Karpas-422 (cell line): ENCODE results near the gene SMPD1. TPM values are rescaled to one million over a fixed set of nuclear protein-coding genes. Genes with fewer than 3 reads are reported as not detected.

Experiments
- DNase-seq: peaks from one replicate; pipeline ENCODE4 v3.0.0-alpha.2; 2015
- H2AFZ ChIP-seq: fragments of 200-600 bp; sonication (generic); 2 replicates; pipeline ENCODE4 v1.6.1; 2014; ENCODE audit warnings: antibody characterized with exemption, low read length, mixed read lengths
- H3K27ac ChIP-seq: fragments of 200-600 bp; sonication (generic); 2 replicates; pipeline ENCODE4 v1.5.1; 2014; ENCODE audit warnings: mild to moderate bottlenecking, low read length, moderate library complexity
- H3K27me3 ChIP-seq: fragments of 200-600 bp; sonication (generic); 2 replicates; pipeline ENCODE4 v1.6.1; 2014; ENCODE audit warnings: low read length, mixed read lengths
- H3K36me3 ChIP-seq: fragments of 200-600 bp; sonication (generic); 2 replicates; pipeline ENCODE4 v1.6.1; 2014; ENCODE audit warnings: low read length, mixed read lengths; ENCODE audit not compliant: insufficient read depth
- H3K4me1 ChIP-seq: fragments of 200-600 bp; sonication (generic); 2 replicates; pipeline ENCODE4 v1.6.1; 2014; ENCODE audit warnings: mild to moderate bottlenecking, low read length, mixed read lengths
- H3K4me2 ChIP-seq: fragments of 200-600 bp; sonication (generic); 2 replicates; pipeline ENCODE4 v1.6.1; 2014; ENCODE audit warnings: low read length, low read depth, mild to moderate bottlenecking; ENCODE audit not compliant: poor library complexity, severe bottlenecking
- H3K4me3 ChIP-seq: fragments of 200-600 bp; sonication (generic); 2 replicates; pipeline ENCODE4 v1.5.1; 2014; ENCODE audit warnings: mild to moderate bottlenecking, antibody characterized with exemption, low read length, mixed read lengths
- H3K79me2 ChIP-seq: fragments of 200-600 bp; sonication (generic); 2 replicates; pipeline ENCODE4 v1.6.1; 2014; ENCODE audit warnings: mild to moderate bottlenecking, low read length, mixed read lengths
- H3K9ac ChIP-seq: fragments of 200-600 bp; sonication (generic); 2 replicates; pipeline ENCODE4 v1.6.0; 2014; ENCODE audit warnings: low read length
- H3K9me2 ChIP-seq: fragments of 200-600 bp; sonication (generic), shearing (Covaris generic); replicated peaks from 2 replicates; pipeline ENCODE4 v1.6.0; 2014; ENCODE audit warnings: mild to moderate bottlenecking, low read length, moderate library complexity; ENCODE audit not compliant: insufficient read depth
- H3K9me3 ChIP-seq: fragments of 300-700, 200-600 bp; sonication (generic); 2 replicates; pipeline ENCODE4 v1.6.1; 2014; ENCODE audit warnings: low read length, mixed read lengths
- H4K20me1 ChIP-seq: fragments of 200-600 bp; sonication (generic); 2 replicates; pipeline ENCODE4 v1.6.1; 2014; ENCODE audit warnings: mild to moderate bottlenecking, antibody characterized with exemption, low read length, low read depth; ENCODE audit not compliant: insufficient read depth
- total RNA-seq: library from RNA; depleted of rRNA; stranded (reverse); fragments of >200 nt; shearing (Covaris generic); gene quantifications from 2 replicates; pipeline ENCODE4 v1.2.3, GENCODE V29; 2014; ENCODE audit warnings: low replicate concordance

The SMPD1 gene
- total RNA-seq, 1 experiment from 2014 or later: 2.3 TPM

GRCh38 chr11:6393989-6394670, 3.9 kb downstream of the SMPD1 start:
- H3K9ac ChIP-seq: no peak overlapping the region
- H3K27ac ChIP-seq: no peak overlapping the region

GRCh38 chr11:6395470-6396060, 5.3 kb downstream of the SMPD1 start:
- H3K4me2 ChIP-seq: no peak overlapping the region
- no peaks in the 10 kb centered on the region for H3K9me2 ChIP-seq
- DNase-seq: no peak
- H3K4me3 ChIP-seq: no peak overlapping the region
- no peaks in the 10 kb centered on the region for H3K9me3 ChIP-seq
- H2AFZ ChIP-seq: no peak overlapping the region
- H3K4me1 ChIP-seq: peaks cover 7% of the 10 kb centered on the region
- H3K27me3 ChIP-seq: no peaks in the 10 kb centered on the region
- H3K79me2 ChIP-seq: no peaks in the 10 kb centered on the region
- H3K27ac ChIP-seq: no peak overlapping the region
- H4K20me1 ChIP-seq: no peaks in the 10 kb centered on the region
- no peaks in the 10 kb centered on the region for H3K36me3 ChIP-seq
- H3K9ac ChIP-seq: no peak overlapping the region

More at GRCh38 chr11:6393989-6394670, 3.9 kb downstream of the SMPD1 start:
- Histone ChIP-seq H3K27me3 (no peaks in the 10 kb centered on the region), H3K9me2 (no peaks in the 10 kb centered on the region), H3K4me2 (no peak overlapping the region), H3K79me2 (no peaks in the 10 kb centered on the region), H3K4me1 (peaks cover 15% of the 10 kb centered on the region), H2AFZ (no peak overlapping the region), H3K9me3 (no peaks in the 10 kb centered on the region), H4K20me1 (no peaks in the 10 kb centered on the region), H3K36me3 (no peaks in the 10 kb centered on the region), H3K4me3 (no peak overlapping the region)
- no peak for DNase-seq

- Histone ChIP-seq H3K4me1 (no peaks in the 10 kb centered on the region), H4K20me1 (no peaks in the 10 kb centered on the region)
Measured at GRCh38 chr11:6397156-6397555, 6.9 kb downstream of the SMPD1 start.

GRCh38 chr11:6397636-6398035, 7.4 kb downstream of the SMPD1 start:
- Histone ChIP-seq H3K4me1 (peaks cover 4% of the 10 kb centered on the region; the same call in 1 of the 2 replicates), H3K4me2 (no peak overlapping the region), H3K36me3 (no peaks in the 10 kb centered on the region), H3K27ac (no peak overlapping the region), H3K79me2 (no peaks in the 10 kb centered on the region), H2AFZ (no peak overlapping the region), H3K9me3 (no peaks in the 10 kb centered on the region), H4K20me1 (no peaks in the 10 kb centered on the region), H3K4me3 (no peak overlapping the region), H3K9ac (no peak overlapping the region), H3K9me2 (no peaks in the 10 kb centered on the region), H3K27me3 (no peaks in the 10 kb centered on the region)
- DNase-seq: no peak

More at GRCh38 chr11:6397156-6397555, 6.9 kb downstream of the SMPD1 start:
- no peaks in the 10 kb centered on the region for H3K27me3 ChIP-seq
- H3K9ac ChIP-seq: no peak overlapping the region
- no peaks in the 10 kb centered on the region for H3K79me2 ChIP-seq
- DNase-seq: no peak
- H3K4me2 ChIP-seq: no peak overlapping the region
- H3K36me3 ChIP-seq: no peaks in the 10 kb centered on the region
- no peak overlapping the region for H3K4me3 ChIP-seq
- no peaks in the 10 kb centered on the region for H3K9me2 ChIP-seq
- no peak overlapping the region for H2AFZ ChIP-seq
- no peak overlapping the region for H3K27ac ChIP-seq
- H3K9me3 ChIP-seq: no peaks in the 10 kb centered on the region

- Histone ChIP-seq H3K9ac (no peak overlapping the region), H3K36me3 (no peaks in the 10 kb centered on the region), H3K9me3 (no peaks in the 10 kb centered on the region), H3K27ac (no peak overlapping the region), H3K27me3 (no peaks in the 10 kb centered on the region), H2AFZ (no peak overlapping the region), H4K20me1 (no peaks in the 10 kb centered on the region), H3K4me3 (no peak overlapping the region), H3K4me1 (peaks cover 5% of the 10 kb centered on the region; the same call in 1 of the 2 replicates), H3K4me2 (no peak overlapping the region), H3K9me2 (no peaks in the 10 kb centered on the region), H3K79me2 (no peaks in the 10 kb centered on the region)
- no peak for DNase-seq
Measured at GRCh38 chr11:6400431-6401345, 10.4 kb downstream of the SMPD1 start.

- Histone ChIP-seq H3K9me3 (no peaks in the 10 kb centered on the region), H3K4me2 (no peak overlapping the region), H3K4me1 (peaks cover 5% of the 10 kb centered on the region; the same call in 1 of the 2 replicates), H3K9ac (no peak overlapping the region), H3K79me2 (no peaks in the 10 kb centered on the region), H3K27me3 (no peaks in the 10 kb centered on the region), H4K20me1 (no peaks in the 10 kb centered on the region), H3K4me3 (no peak overlapping the region), H3K9me2 (no peaks in the 10 kb centered on the region), H2AFZ (no peak overlapping the region), H3K27ac (no peak overlapping the region), H3K36me3 (no peaks in the 10 kb centered on the region)
- DNase-seq: no peak
Measured at GRCh38 chr11:6401464-6401863, 11.2 kb downstream of the SMPD1 start.

- Histone ChIP-seq H3K4me2 (no peak overlapping the region), H2AFZ (no peak overlapping the region)
- no peak for DNase-seq
Measured at GRCh38 chr11:6402061-6402470, 11.8 kb downstream of the SMPD1 start.

GRCh38 chr11:6402561-6402981, 12.3 kb downstream of the SMPD1 start:
- no peaks in the 10 kb centered on the region for H4K20me1 ChIP-seq
- peaks cover 5% of the 10 kb centered on the region; the same call in 1 of the 2 replicates for H3K4me1 ChIP-seq
- DNase-seq: no peak
- H2AFZ ChIP-seq: no peak overlapping the region
- no peak overlapping the region for H3K9ac ChIP-seq
- no peaks in the 10 kb centered on the region for H3K36me3 ChIP-seq
- H3K79me2 ChIP-seq: no peaks in the 10 kb centered on the region
- no peak overlapping the region for H3K27ac ChIP-seq
- H3K27me3 ChIP-seq: no peaks in the 10 kb centered on the region
- no peak overlapping the region for H3K4me2 ChIP-seq
- no peaks in the 10 kb centered on the region for H3K9me3 ChIP-seq
- no peak overlapping the region for H3K4me3 ChIP-seq
- no peaks in the 10 kb centered on the region for H3K9me2 ChIP-seq

More at GRCh38 chr11:6402061-6402470, 11.8 kb downstream of the SMPD1 start:
- Histone ChIP-seq H3K9me2 (no peaks in the 10 kb centered on the region), H4K20me1 (no peaks in the 10 kb centered on the region), H3K79me2 (no peaks in the 10 kb centered on the region), H3K9me3 (no peaks in the 10 kb centered on the region), H3K36me3 (no peaks in the 10 kb centered on the region), H3K4me3 (no peak overlapping the region), H3K4me1 (peaks cover 5% of the 10 kb centered on the region; the same call in 1 of the 2 replicates), H3K27me3 (no peaks in the 10 kb centered on the region), H3K9ac (no peak overlapping the region), H3K27ac (no peak overlapping the region)
